ENCODE measurements around the gene ZNF766.
"Not testable (repeated sequence)": the region's sequence is repeated elsewhere in the genome, so short reads cannot be mapped to it uniquely, and the experiment has no call there.

Gene ZNF766

GRCh38 chr19:52275988-52276387 lies 6.6 kb downstream of the ZNF766 start:
- Histone ChIP-seq H3K4me3 (ENCODE audit: low read length) (no peak overlapping the region), H3K9ac (ENCODE audit: low read length) (no peak overlapping the region), H3K9me3 (ENCODE audit: control insufficient read depth, low read length) (no peaks in the 10 kb centered on the region), H3K27me3 (replicated peaks; ENCODE audit: control insufficient read depth, insufficient read depth, low read length) (no peaks in the 10 kb centered on the region), H3K36me3 (ENCODE audit: control insufficient read depth, insufficient read depth, low read length, severe bottlenecking) (peaks cover 10% of the 10 kb centered on the region), H3K4me1 (ENCODE audit: control insufficient read depth, insufficient read depth, low read length) (peaks cover 5% of the 10 kb centered on the region)
- no peak for DNase-seq (ENCODE audit: low read depth)

- H3K36me3 ChIP-seq (ENCODE audit: control insufficient read depth, insufficient read depth, low read length, severe bottlenecking), result peaks cover 15% of the 10 kb centered on the region
- no peak overlapping the region for H3K4me3 ChIP-seq (ENCODE audit: low read length)
- no peaks in the 10 kb centered on the region for H3K27me3 ChIP-seq (replicated peaks; ENCODE audit: control insufficient read depth, insufficient read depth, low read length)
- H3K9me3 ChIP-seq (ENCODE audit: control insufficient read depth, low read length), result no peaks in the 10 kb centered on the region
- DNase-seq (ENCODE audit: low read depth), result no peak
- no peaks in the 10 kb centered on the region for H3K4me1 ChIP-seq (ENCODE audit: control insufficient read depth, insufficient read depth, low read length)
- no peak overlapping the region for H3K9ac ChIP-seq (ENCODE audit: low read length)
Observed at GRCh38 chr19:52277471-52277870, 8.1 kb downstream of the ZNF766 start.

DNA sequence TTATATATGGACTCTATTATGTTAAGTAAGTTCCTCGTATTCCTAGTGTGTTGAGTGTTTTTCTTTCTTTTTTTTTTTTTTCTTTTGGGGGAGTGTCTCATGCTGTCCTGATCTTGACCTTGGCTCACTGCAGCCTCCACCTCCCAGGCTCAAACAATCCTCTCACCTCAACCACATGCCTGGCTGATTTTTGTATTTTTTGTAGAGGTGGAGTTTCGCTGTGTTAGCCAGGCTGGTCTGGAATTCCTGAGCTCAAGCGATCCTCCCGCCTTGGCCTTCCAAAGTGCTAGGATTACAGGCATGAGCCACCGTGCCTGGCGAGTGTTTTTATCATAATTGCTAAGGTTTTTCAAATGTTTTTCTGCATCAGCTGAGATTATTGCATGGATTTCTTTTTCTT lies 16.9 kb downstream of the ZNF766 start:
- Histone ChIP-seq H3K9me3 (ENCODE audit: control insufficient read depth, low read length) (peaks cover 10% of the 10 kb centered on the region), H3K36me3 (ENCODE audit: control insufficient read depth, insufficient read depth, low read length, severe bottlenecking) (peaks cover 68% of the 10 kb centered on the region), H3K4me3 (ENCODE audit: low read length) (no peak overlapping the region)

DNA sequence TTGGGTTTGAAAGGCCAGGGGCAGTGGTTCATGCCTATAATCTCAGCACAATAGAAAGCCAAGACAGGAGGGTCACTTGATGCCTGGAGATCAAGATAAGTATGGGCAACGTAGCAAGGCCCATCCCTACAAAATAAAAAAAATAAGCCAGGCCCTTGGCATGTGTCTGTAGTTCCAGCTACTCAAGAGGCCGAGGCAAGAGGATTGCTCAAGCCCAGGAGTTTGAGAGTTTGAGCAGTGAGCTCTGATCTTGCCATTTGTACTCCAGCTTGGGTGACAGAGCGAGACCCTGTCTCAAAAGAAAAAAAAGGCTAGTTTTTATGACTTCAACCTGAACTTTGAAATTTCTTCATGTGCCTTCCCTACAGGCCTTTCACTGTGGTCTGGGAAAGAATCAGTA lies 22.4 kb downstream of the ZNF766 start:
- Histone ChIP-seq H3K9ac (ENCODE audit: low read length) (no peak overlapping the region), H3K36me3 (ENCODE audit: control insufficient read depth, insufficient read depth, low read length, severe bottlenecking) (peaks cover 31% of the 10 kb centered on the region), H3K27me3 (replicated peaks; ENCODE audit: control insufficient read depth, insufficient read depth, low read length) (no peaks in the 10 kb centered on the region), H3K4me1 (ENCODE audit: control insufficient read depth, insufficient read depth, low read length) (peaks cover 4% of the 10 kb centered on the region), H3K4me3 (ENCODE audit: low read length) (no peak overlapping the region), H3K9me3 (ENCODE audit: control insufficient read depth, low read length) (peaks cover 10% of the 10 kb centered on the region)
- DNase-seq (ENCODE audit: low read depth), result no peak

More for the DNA sequence above, 16.9 kb downstream of the ZNF766 start:
- H3K4me1 ChIP-seq (ENCODE audit: control insufficient read depth, insufficient read depth, low read length), result no peaks in the 10 kb centered on the region
- H3K9ac ChIP-seq (ENCODE audit: low read length), result no peak overlapping the region
- no peaks in the 10 kb centered on the region for H3K27me3 ChIP-seq (replicated peaks; ENCODE audit: control insufficient read depth, insufficient read depth, low read length)
- no peak for DNase-seq (ENCODE audit: low read depth)

- Histone ChIP-seq H3K36me3 (ENCODE audit: control insufficient read depth, insufficient read depth, low read length, severe bottlenecking) (peaks cover 31% of the 10 kb centered on the region), H3K9me3 (ENCODE audit: control insufficient read depth, low read length) (peaks cover 10% of the 10 kb centered on the region)
- H3K27me3 ChIP-seq (replicated peaks; ENCODE audit: control insufficient read depth, insufficient read depth, low read length); DNase-seq (ENCODE audit: low read depth); H3K4me1 ChIP-seq (ENCODE audit: control insufficient read depth, insufficient read depth, low read length); H3K4me3 ChIP-seq (ENCODE audit: low read length); H3K9ac ChIP-seq (ENCODE audit: low read length): not testable (repeated sequence)
Observed at GRCh38 chr19:52292946-52293345, 23.6 kb downstream of the ZNF766 start.

DNA sequence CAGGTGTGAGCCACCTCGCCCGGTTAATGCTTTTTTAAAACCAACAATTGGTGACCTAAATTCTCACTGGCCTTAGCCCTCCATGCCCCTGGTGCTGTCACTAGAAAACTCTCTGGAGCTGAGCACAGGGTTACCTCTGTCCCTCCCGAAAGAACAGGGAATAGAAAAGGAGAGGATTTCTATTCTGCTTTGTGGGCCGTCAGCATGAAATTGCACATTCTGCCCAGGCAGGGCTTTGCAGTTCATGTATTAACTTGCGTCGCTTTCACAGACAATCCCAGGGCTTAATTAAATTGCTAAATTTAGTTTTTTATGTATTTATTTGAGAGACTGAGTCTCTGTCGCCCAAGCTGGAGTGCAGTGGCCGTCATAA lies 27.0 kb downstream of the ZNF766 start:
- Histone ChIP-seq H3K27me3 (replicated peaks; ENCODE audit: control insufficient read depth, insufficient read depth, low read length) (no peaks in the 10 kb centered on the region), H3K9me3 (ENCODE audit: control insufficient read depth, low read length) (peaks cover 7% of the 10 kb centered on the region), H3K4me3 (ENCODE audit: low read length) (peak overlapping the region; percentile 83), H3K36me3 (ENCODE audit: control insufficient read depth, insufficient read depth, low read length, severe bottlenecking) (peaks cover 20% of the 10 kb centered on the region), H3K4me1 (ENCODE audit: control insufficient read depth, insufficient read depth, low read length) (peaks cover 10% of the 10 kb centered on the region), H3K9ac (ENCODE audit: low read length) (peak overlapping the region; percentile 82)
- no peak for DNase-seq (ENCODE audit: low read depth)

- peaks cover 22% of the 10 kb centered on the region for H3K36me3 ChIP-seq (ENCODE audit: control insufficient read depth, insufficient read depth, low read length, severe bottlenecking)
- H3K4me3 ChIP-seq (ENCODE audit: low read length), result peak within 1 kb of the TSS; percentile 96
Observed at GRCh38 chr19:52296773-52297600, 27.6 kb downstream of the ZNF766 start, which contains the start of gene ZNF480. Gene ZNF480, plus strand, starts transcription at chr19:52297169. Its CDS starts 3,244 bp downstream, at chr19:52300413.

GRCh38 chr19:52297601-52298364 lies 28.4 kb downstream of the ZNF766 start:
- Histone ChIP-seq H3K4me1 (ENCODE audit: control insufficient read depth, insufficient read depth, low read length) (peaks cover 10% of the 10 kb centered on the region), H3K9ac (ENCODE audit: low read length) (peak overlapping the region; percentile 96), H3K36me3 (ENCODE audit: control insufficient read depth, insufficient read depth, low read length, severe bottlenecking) (peaks cover 30% of the 10 kb centered on the region), H3K27me3 (replicated peaks; ENCODE audit: control insufficient read depth, insufficient read depth, low read length) (no peaks in the 10 kb centered on the region), H3K4me3 (ENCODE audit: low read length) (peak overlapping the region; percentile 96), H3K9me3 (ENCODE audit: control insufficient read depth, low read length) (peaks cover 12% of the 10 kb centered on the region)
- DNase-seq (ENCODE audit: low read depth), result no peak

More at GRCh38 chr19:52296773-52297600, 27.6 kb downstream of the ZNF766 start, which contains the start of gene ZNF480:
- peak within 1 kb of the TSS; percentile 96 for H3K9ac ChIP-seq (ENCODE audit: low read length)
- peak; percentile 92 for DNase-seq (ENCODE audit: low read depth)
- peaks cover 7% of the 10 kb centered on the region for H3K9me3 ChIP-seq (ENCODE audit: control insufficient read depth, low read length)
- H3K27me3 ChIP-seq (replicated peaks; ENCODE audit: control insufficient read depth, insufficient read depth, low read length), result no peaks in the 10 kb centered on the region
- peaks cover 10% of the 10 kb centered on the region for H3K4me1 ChIP-seq (ENCODE audit: control insufficient read depth, insufficient read depth, low read length)

- Histone ChIP-seq H3K27me3 (replicated peaks; ENCODE audit: control insufficient read depth, insufficient read depth, low read length) (no peaks in the 10 kb centered on the region), H3K9me3 (ENCODE audit: control insufficient read depth, low read length) (peaks cover 65% of the 10 kb centered on the region), H3K9ac (ENCODE audit: low read length) (no peak overlapping the region), H3K36me3 (ENCODE audit: control insufficient read depth, insufficient read depth, low read length, severe bottlenecking) (peaks cover 90% of the 10 kb centered on the region), H3K4me1 (ENCODE audit: control insufficient read depth, insufficient read depth, low read length) (no peaks in the 10 kb centered on the region), H3K4me3 (ENCODE audit: low read length) (peak overlapping the region; percentile 66)
- no peak for DNase-seq (ENCODE audit: low read depth)
Observed at GRCh38 chr19:52307275-52307674, 37.9 kb downstream of the ZNF766 start.

GRCh38 chr19:52322429-52322828 lies 53.0 kb downstream of the ZNF766 start:
- no peak for DNase-seq (ENCODE audit: low read depth)
- Histone ChIP-seq H3K4me3 (ENCODE audit: low read length) (peak overlapping the region; percentile 76), H3K9ac (ENCODE audit: low read length) (no peak overlapping the region), H3K27me3 (replicated peaks; ENCODE audit: control insufficient read depth, insufficient read depth, low read length) (no peaks in the 10 kb centered on the region), H3K4me1 (ENCODE audit: control insufficient read depth, insufficient read depth, low read length) (no peaks in the 10 kb centered on the region), H3K9me3 (ENCODE audit: control insufficient read depth, low read length) (peaks cover 100% of the 10 kb centered on the region), H3K36me3 (ENCODE audit: control insufficient read depth, insufficient read depth, low read length, severe bottlenecking) (peaks cover 71% of the 10 kb centered on the region)

- peak overlapping the region; percentile 54 for H3K4me3 ChIP-seq (ENCODE audit: low read length)
- no peak for DNase-seq (ENCODE audit: low read depth)
Observed at GRCh38 chr19:52331757-52332156, 62.4 kb downstream of the ZNF766 start.

More at GRCh38 chr19:52331757-52332156, 62.4 kb downstream of the ZNF766 start:
- Histone ChIP-seq H3K36me3 (ENCODE audit: control insufficient read depth, insufficient read depth, low read length, severe bottlenecking) (no peaks in the 10 kb centered on the region), H3K9ac (ENCODE audit: low read length) (no peak overlapping the region), H3K27me3 (replicated peaks; ENCODE audit: control insufficient read depth, insufficient read depth, low read length) (no peaks in the 10 kb centered on the region), H3K4me1 (ENCODE audit: control insufficient read depth, insufficient read depth, low read length) (no peaks in the 10 kb centered on the region), H3K9me3 (ENCODE audit: control insufficient read depth, low read length) (peaks cover 63% of the 10 kb centered on the region)

Measured in adipocyte (in vitro differentiated cells).